H1 (cell line): ENCODE data around the gene ARMC10. TPM values are rescaled to one million over a fixed set of nuclear protein-coding genes. Genes with fewer than 3 reads are reported as not detected.

Experiments used
- JUN ChIP-seq: IDR thresholded peaks from 2 replicates; pipeline ENCODE4 v1.6.1; 2011; ENCODE audit warnings: low read depth, mild to moderate bottlenecking, improper control_type of control experiment, low read length
- POLR2AphosphoS5 ChIP-seq: IDR thresholded peaks from 2 replicates; pipeline ENCODE4 v1.6.1; 2011; ENCODE audit warnings: low read depth, low read length
- polyA plus RNA-seq, 7 experiments: library from polyadenylated mRNA; depleted of rRNA in 3 of 7; stranded (reverse) in 5 of 7; unstranded in 2 of 7; fragments of >200 nt in 5 of 7; fragments of 200-250 nt in 2 of 7; gene quantifications; 1 replicate in 5 of 7; 2 replicates in 1 of 7; 4 replicates in 1 of 7; pipeline versions ENCODE4 v1.2.1 to v1.2.3, GENCODE V29; 2011 to 2013; ENCODE audit warnings: missing spikeins in 2 of 7, mixed read lengths in 2 of 7
- total RNA-seq: library from RNA; stranded (reverse); fragmentation: NEBNext Ultra II Directional; extraction: Animal tissue kit (Norgen Biotek cat#: 25700); gene quantifications from 2 replicates; pipeline ENCODE4 v1.2.1, GENCODE V29; 2021

Gene ARMC10
- total and polyA plus RNA-seq, 2 of the 8 experiments (the other 6 are each of a cell fraction or from before 2014, with no cell fraction given): 16.4 to 44.3 TPM

DNA sequence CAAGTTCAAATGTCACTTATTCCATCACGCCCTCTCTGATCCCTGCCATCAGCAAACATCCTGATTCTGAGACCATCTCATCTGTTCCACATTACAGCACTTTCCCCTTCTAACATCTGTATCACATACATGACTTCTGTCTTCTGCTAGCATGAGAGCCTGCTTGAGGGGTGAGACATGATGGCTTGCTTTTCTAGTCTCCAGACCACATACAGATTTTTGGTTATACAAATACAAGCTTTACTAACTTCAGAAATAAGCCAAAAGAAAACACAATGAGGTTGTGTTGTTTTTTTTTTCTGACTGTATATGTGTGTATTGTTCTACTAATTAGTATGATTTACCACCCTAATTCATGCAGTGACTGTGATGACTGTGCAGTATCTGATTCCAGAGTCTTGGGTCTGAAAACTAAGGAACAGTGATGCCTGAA lies 39.7 kb downstream of the ARMC10 start (continued):
- TF ChIP-seq POLR2AphosphoS5: no peak
- no peak for TF ChIP-seq JUN
